Nephron progenitor cell (in vitro differentiated cells): Measurements from ENCODE around the gene IL31RA.

Experiments used
- DNase-seq: peaks from one replicate; pipeline ENCODE4 v3.0.0; 2021
- H3K27ac Mint-ChIP-seq: 2 replicates; pipeline ENCODE4 v1.8.0; 2021; ENCODE audit warnings: mild to moderate bottlenecking, moderate library complexity, mixed read lengths
- H3K27me3 Mint-ChIP-seq: 2 replicates; pipeline ENCODE4 v1.8.0; 2021; ENCODE audit warnings: mild to moderate bottlenecking, low read depth, mixed read lengths; ENCODE audit not compliant: poor library complexity
- H3K36me3 Mint-ChIP-seq: 2 replicates; pipeline ENCODE4 v1.8.0; 2021; ENCODE audit warnings: low read depth, mixed read lengths
- H3K4me1 Mint-ChIP-seq: 2 replicates; pipeline ENCODE4 v1.8.0; 2021; ENCODE audit warnings: mixed read lengths
- H3K4me3 Mint-ChIP-seq: 2 replicates; pipeline ENCODE4 v1.8.0; 2021; ENCODE audit warnings: mild to moderate bottlenecking, moderate library complexity, mixed read lengths
- H3K9me3 Mint-ChIP-seq: 2 replicates; pipeline ENCODE4 v1.8.0; 2021; ENCODE audit warnings: mild to moderate bottlenecking, moderate library complexity, mixed read lengths
- CTCF ChIP-seq: fragments of 200-600 bp; sonication (generic); IDR thresholded peaks from 2 replicates; pipeline ENCODE4 v1.5.0; 2021; ENCODE audit warnings: antibody characterized with exemption

IL31RA gene

GRCh38 chr5:55892479-55892878 lies 41.3 kb downstream of the IL31RA start:
- H3K36me3 Mint-ChIP-seq = no peaks in the 10 kb centered on the region

DNA sequence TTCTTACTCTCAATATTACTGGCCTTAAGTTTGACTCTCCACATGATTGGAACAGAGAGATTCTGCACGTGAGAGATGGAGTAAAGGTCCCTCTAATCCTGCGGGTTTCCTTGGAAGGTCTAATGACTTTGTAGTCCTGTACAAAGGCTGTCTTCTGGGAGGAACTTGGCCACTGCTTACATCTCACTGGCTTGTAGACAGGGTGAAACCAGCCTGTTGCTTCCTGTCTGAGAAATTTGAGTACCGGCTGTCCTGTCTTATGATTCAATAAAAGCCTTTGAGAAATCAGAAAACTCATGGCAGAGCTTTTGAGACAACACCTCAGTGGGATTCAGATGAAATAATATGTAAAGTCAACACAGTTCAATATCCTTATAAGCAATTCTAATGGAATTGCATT lies 43.0 kb downstream of the IL31RA start:
- no peak overlapping the region for H3K27ac Mint-ChIP-seq
- H3K9me3 Mint-ChIP-seq = peaks cover 19% of the 10 kb centered on the region
- no peaks in the 10 kb centered on the region for H3K27me3 Mint-ChIP-seq
- no peaks in the 10 kb centered on the region for H3K36me3 Mint-ChIP-seq
- DNase-seq = no peak
- H3K4me1 Mint-ChIP-seq = no peaks in the 10 kb centered on the region
- H3K4me3 Mint-ChIP-seq = no peak overlapping the region
- no peak for TF ChIP-seq CTCF

More at GRCh38 chr5:55892479-55892878, 41.3 kb downstream of the IL31RA start:
- H3K4me3 Mint-ChIP-seq = no peak overlapping the region
- H3K27ac Mint-ChIP-seq = no peak overlapping the region
- TF ChIP-seq CTCF = no peak
- peaks cover 19% of the 10 kb centered on the region for H3K9me3 Mint-ChIP-seq
- no peak for DNase-seq
- no peaks in the 10 kb centered on the region for H3K27me3 Mint-ChIP-seq
- H3K4me1 Mint-ChIP-seq = no peaks in the 10 kb centered on the region

DNA sequence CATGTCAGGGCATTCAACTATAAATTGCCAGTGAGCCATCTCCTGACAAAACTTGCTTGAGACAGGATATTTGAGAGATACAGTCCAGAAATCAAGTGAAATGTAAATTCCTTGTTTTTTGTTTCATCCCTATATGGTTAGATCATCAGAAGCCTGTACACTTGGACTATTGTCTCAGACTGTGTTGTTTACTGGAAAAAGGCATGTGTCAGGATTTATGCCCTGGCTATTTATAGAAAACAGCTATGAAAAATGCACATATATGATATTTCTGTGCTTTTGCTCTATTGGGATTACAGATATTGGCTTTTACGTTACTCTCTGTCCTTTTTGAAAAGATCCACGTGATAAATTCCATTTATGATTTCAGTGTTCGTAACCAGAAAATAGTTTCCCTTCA lies 44.2 kb downstream of the IL31RA start:
- H3K27ac Mint-ChIP-seq = no peak overlapping the region
- no peak overlapping the region for H3K4me3 Mint-ChIP-seq
- no peaks in the 10 kb centered on the region for H3K27me3 Mint-ChIP-seq
- TF ChIP-seq CTCF = no peak
- H3K4me1 Mint-ChIP-seq = no peaks in the 10 kb centered on the region
- no peaks in the 10 kb centered on the region for H3K36me3 Mint-ChIP-seq
- DNase-seq = no peak
- peaks cover 19% of the 10 kb centered on the region for H3K9me3 Mint-ChIP-seq

GRCh38 chr5:55896238-55896637 lies 45.1 kb downstream of the IL31RA start:
- Mint-ChIP-seq H3K9me3 (peaks cover 16% of the 10 kb centered on the region), H3K27ac (no peak overlapping the region), H3K27me3 (no peaks in the 10 kb centered on the region), H3K36me3 (no peaks in the 10 kb centered on the region), H3K4me3 (no peak overlapping the region), H3K4me1 (no peaks in the 10 kb centered on the region)
- DNase-seq = no peak
- TF ChIP-seq CTCF = no peak

- peaks cover 13% of the 10 kb centered on the region for H3K9me3 Mint-ChIP-seq
- H3K27ac Mint-ChIP-seq = no peak overlapping the region
- H3K36me3 Mint-ChIP-seq = no peaks in the 10 kb centered on the region
- DNase-seq = no peak
- H3K27me3 Mint-ChIP-seq = no peaks in the 10 kb centered on the region
- no peak overlapping the region for H3K4me3 Mint-ChIP-seq
- no peak for TF ChIP-seq CTCF
- H3K4me1 Mint-ChIP-seq = no peaks in the 10 kb centered on the region
Observed at GRCh38 chr5:55896663-55897062, 45.5 kb downstream of the IL31RA start.

DNA sequence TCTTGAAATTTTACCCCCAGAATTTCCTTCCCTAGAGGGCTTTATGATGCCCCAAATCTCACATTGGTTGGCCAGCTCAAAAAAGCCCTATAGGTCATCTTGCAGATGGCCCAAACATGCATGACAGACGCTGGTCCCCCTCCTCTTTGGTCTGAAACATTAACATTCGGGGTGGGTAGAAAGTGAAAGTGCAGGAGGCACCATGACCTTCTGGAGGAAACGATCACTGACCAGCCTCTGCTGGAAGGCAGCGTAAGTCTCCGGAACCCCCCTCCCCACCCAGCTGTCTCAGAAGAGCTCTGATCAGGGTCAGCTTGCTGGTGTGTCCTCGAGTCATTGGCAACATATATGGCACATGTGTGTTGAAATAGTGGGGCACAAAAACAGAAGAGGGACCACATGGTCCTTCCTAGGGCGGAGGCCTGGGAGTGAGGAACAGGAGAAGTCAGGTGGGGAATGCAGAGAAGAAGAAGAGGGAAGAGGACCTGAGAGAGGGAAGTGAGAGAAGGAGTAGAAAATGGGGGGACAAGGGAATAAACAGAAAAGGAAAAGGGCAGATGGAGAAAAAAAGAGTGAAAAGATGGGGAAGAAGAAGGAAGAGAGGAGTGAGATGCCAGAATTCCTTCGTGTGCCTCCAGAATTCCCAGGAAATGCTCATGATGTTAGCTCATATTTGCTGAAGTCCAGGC lies 46.2 kb downstream of the IL31RA start:
- H3K27me3 Mint-ChIP-seq = no peaks in the 10 kb centered on the region
- no peak overlapping the region for H3K4me3 Mint-ChIP-seq
- no peak for DNase-seq
- no peak for TF ChIP-seq CTCF
- peaks cover 6% of the 10 kb centered on the region for H3K9me3 Mint-ChIP-seq
- no peaks in the 10 kb centered on the region for H3K36me3 Mint-ChIP-seq
- no peak overlapping the region for H3K27ac Mint-ChIP-seq
- H3K4me1 Mint-ChIP-seq = no peaks in the 10 kb centered on the region
